Measurements from ENCODE around the gene UNC119.
"Not testable (repeated sequence)": the region's sequence is repeated elsewhere in the genome, so short reads cannot be mapped to it uniquely, and the experiment has no call there.

UNC119 gene

DNA sequence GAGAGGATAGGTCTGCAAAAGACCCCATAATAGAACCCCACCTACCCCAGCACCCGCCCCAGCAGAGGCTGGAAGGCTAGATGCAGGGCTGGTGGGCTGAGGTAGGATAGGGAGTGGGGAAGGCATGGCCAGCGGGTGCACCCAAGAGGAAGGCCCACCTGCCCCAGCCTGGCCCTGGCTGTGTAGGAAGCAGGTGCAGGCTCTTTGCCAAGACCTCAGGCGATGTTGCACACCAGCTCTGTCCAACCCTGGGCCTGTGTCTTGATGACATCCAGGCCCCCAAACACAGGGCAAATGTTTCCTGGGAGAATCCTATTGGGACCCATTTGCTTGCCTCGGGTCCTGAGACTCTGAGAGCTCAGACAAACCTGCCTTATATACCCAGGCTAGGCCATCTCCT lies 12.2 kb downstream of the UNC119 start:
- DNase-seq, result no peak

GRCh38 chr17:28538296-28538895 lies 14.0 kb downstream of the UNC119 start:
- DNase-seq, result no peak

GRCh38 chr17:28537219-28537610 lies 15.2 kb downstream of the UNC119 start:
- no peak for DNase-seq

DNA sequence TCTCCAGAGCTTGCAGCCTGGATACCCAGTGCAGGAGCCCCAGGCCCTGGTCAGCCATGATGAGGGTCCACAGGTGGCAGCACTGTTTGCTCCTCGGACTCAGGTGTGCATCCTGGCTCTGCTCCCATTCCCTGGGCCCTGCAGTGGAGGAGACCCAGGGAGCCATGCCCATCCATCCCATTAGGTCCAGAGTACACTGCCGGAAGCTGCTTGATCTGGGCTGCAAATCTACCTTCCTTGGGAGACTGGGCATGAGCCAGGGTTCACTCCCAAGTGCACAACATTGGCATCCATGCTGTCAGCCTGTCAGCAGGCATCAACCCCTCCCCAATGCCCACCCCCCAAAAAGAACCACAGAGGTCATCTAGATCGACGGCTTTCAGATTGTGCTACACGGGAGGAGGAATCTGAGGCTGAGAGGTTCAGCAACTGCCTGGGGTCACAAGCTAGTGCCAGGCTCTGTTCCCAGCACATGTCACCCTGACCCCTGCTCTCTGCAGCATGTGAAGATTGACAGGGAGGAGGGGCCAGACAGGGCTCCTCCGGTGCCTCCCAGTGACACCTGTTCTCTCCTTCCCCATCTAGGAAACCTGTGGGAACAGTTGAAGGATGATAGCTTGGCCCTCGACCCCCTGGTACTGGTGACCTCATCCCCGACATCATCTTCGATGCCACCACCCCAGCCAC lies 15.7 kb downstream of the UNC119 start:
- DNase-seq, result no peak

GRCh38 chr17:28534740-28535375 lies 17.6 kb downstream of the UNC119 start:
- no peak for DNase-seq

DNA sequence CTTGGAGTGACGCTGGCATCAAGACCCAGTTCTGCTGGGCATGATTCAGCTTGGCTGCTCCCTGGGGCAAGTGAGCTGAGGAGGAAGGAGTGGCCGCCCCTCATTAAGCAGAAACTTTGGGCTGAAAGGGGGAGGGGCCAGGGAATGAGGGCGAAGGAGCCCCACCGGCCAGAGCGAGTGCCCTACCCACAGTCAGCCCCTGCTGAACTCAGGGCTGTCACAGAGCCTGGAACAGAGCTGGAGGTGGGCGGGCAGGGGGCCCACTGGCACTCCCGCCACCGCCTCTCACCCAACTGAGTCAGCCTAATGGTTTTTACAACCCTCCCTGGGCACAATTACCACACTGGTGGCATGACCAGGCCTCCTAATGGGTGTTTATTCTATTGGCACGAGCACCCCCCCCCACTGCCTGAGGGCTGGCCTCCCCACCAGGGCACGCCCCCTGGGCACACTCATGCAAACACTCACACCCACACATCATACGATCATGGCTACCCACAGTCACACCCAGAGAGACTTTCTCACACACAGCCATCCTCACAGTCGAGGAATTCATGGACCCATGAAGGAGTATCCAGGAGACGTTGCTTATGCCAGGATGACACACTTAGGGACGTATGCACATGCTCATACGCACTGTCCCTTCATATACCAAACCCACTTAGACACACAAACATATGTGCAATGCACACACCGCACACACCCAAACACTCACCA lies 19.2 kb downstream of the UNC119 start:
- no peak for DNase-seq

DNA sequence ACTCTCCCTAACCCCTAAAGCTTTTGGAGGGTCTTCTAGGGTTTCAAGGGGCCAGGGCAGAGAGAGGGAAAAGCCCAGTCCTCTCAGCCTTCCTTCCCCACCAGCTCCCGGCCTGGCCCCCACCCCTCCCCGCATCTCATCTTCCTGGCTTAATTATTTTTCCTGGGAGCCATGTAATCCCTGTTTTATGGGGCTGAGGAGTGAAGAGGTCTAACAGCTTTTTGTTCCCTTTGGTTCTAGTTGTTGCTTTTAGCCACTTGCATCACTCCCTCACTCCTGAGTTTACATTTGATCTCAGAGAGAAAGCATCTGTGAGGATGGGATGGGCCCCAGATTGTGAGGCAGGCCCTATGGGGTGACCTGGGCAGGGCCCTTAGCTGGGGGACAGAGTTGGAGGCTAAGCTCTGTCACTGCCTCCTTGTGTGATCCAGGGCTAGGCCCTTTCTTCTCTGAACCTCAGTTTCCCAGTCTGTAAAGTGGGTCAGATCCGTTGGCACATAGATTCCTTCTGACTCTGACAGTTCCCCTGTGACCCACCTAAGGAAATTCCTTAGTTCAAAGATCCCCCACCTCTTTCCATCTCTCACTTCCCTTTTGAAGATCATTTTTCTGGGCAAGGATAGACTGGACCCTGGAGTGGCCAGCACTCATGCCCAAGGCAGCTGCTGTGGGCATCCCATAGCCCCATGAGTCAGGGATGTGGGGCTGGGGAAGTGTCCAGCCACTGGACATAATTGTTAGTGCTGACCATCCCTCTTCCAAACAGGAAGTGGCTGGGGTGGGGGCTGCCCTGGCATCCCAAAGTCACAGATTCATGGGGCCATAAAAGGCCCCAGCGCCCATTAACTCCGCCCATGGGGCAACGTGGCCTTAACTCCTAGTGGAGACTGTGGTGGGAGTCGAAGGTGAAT lies 20.1 kb downstream of the UNC119 start:
- DNase-seq, result no peak

GRCh38 chr17:28530926-28531325 lies 21.5 kb downstream of the UNC119 start:
- DNase-seq, result no peak

DNA sequence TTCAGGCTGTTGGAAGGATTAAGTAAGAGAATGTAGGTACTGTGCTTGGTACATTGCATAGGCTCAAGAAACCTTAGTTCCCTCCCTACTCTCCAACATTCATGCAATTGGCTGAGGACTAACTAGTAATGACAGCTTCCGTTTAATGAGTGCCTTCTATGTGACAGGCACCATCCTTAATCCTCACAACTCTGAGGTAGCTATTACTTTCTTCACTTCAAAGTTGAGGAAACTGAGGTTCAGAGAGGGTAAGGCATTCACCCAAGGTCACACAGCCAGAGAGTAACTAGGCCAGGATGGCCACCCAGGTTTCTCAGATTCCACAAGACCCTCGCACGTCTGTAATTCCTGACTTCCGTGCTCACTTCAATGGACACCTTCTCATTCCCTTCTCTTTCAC lies 22.2 kb downstream of the UNC119 start:
- DNase-seq, result no peak

DNA sequence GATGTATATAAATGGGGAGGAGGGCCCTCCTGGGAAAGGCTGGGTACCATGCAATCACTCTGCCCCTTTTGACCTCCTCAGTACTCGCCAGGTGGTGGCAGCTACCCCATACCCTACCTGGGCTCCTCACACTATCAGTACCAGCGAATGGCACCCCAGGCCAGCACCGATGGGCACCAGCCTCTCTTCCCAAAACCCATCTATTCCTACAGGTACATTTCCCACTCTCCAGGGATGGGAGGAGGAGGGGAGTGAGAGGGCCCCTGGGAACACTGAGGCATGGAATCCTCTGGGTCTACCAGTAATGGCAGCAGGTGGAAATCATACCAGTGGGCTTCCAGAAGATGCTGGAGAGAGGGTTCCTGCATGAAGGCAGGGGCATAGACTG lies 23.4 kb downstream of the UNC119 start:
- no peak for DNase-seq

DNA sequence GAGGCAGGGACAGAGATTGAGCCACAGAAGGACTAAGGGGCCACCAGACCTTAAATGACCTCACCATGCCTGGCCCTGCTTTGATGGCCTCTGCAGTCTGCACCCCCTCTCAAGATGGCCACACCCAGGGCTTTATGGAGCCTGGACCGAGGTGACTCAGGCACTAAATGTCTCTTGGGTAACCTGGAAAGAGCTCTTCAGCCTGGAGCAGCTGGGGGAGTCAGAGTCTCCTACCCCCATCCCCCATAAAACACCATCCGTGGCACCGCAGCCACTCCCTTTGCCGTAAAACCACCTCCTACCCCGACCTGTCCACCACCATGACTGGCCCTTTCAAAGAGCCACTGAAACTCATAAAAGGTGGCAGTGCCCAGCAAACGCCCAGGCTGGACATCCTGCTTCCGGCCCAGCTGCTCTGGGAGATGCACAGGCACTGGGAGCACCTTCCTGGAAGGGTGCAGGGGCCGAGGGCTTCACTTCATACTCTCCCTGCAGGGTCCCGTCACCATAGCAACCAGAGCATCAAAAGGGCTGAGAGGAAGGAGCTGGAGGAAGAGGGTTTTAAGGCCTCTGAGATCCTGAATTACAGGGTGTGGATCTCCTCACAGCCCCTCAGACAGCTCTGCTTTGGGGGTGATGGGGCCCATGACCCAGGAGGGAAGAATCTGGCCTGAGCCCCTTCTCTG lies 24.0 kb downstream of the UNC119 start:
- no peak for DNase-seq

DNA sequence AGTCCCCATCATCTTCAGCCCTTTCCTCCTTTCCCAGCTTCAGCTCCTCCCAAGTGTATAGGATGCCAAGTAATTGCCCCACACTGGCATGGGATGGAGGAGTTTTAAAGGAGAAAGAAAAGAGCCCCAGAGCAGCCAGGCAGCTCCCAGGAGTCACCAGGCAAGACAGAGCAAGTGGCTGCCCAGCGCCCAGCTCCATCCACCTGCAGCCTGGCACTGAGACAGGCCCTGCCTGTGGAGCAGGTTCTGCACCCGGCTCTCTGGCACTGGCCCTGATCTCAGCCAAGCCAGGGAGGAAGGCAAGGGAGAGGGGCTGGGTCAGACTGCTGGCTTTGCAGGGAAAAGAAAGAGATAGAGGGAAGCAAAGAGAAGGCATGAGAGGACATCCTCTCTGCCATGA lies 24.6 kb downstream of the UNC119 start:
- no peak for DNase-seq

- DNase-seq, result no peak
Observed at GRCh38 chr17:28527181-28527681, 25.2 kb downstream of the UNC119 start.

DNA sequence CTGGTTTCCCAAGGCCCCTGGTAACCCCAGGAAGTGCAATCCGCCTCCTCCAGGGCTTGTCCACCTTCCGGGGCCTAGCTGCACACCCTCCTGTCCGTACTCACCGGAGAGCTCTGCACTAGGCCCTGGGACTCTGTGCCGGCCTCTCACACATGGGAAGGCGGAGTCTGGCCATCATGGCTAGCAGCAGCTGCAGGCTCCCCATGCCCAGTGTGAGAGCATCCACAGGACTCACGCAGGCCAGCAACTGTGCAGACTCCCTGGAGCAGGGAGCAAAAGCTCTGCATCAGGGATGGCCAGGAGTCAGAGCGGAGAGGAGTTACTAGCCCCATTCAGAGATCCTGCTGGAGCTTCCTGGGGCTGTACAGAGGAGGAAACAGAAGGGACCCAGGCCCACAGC lies 26.0 kb downstream of the UNC119 start:
- no peak for DNase-seq

GRCh38 chr17:28524476-28525424 lies 27.7 kb downstream of the UNC119 start:
- DNase-seq, result no peak

- no peak for DNase-seq
Observed at GRCh38 chr17:28523876-28524275, 28.5 kb downstream of the UNC119 start.

GRCh38 chr17:28523186-28523585 lies 29.2 kb downstream of the UNC119 start:
- DNase-seq, result no peak

- not testable (repeated sequence) for DNase-seq
Observed at GRCh38 chr17:28522281-28522680, 30.1 kb downstream of the UNC119 start.

DNA sequence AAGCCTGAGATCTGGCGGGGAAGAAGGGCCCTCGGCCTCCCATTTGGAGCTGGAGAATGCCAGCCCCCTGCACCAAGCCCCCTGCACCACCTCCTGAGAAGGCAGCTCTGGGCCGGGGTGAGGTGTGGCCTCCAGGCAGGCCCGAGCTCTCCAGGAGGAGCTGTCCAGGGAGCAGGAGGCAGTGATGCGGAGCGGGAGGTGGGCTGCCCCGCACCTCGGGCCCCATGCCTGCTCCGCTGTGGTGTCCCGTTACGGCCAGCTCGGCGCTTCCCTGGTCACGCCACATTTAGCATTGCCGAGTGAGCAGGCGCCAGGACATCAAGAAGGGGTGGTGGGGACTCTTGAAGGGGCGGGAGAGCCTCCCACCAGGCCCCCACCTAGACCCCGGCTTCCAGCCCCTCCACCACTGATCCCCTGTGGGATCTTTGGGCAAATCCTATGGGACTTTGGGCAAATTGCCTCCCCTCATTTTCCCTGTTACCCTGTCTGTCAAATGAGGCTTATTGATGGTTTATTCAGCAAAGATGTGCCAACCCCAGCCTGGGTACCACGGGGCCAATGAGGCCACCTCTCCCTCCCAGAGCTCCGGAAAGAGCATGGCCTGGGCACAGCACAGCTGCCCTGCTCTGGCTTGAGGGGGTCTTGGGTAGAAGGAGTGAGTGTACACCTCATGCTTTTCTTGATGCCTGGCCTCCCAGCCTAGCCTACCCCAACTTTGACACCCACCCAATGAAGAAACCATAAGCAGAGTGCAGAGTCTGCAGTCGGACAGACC lies 30.9 kb downstream of the UNC119 start:
- no peak for DNase-seq

DNA sequence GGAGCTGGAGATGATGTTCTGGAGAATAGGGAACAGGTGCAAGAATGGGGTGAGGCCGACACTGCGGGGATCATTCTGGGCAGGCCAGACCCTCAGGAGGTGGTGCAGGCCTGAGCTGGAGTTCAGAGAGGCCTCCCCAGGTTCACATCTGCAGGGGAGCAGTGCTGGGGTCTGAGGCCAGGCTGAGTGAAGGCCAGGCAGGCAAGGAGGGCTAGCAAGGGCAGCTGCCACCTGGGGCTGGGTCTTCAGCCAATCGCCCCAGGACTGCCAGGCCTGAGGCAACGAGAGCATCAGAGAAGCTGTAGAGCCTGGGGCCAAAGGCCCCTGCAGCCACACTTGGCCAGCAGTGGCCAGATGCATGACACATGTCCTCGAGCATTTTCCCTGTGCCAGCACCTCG lies 31.7 kb downstream of the UNC119 start:
- no peak for DNase-seq
